GM21423 (cell line): ENCODE measurements around the gene GABRB3.

Experiments
- ATAC-seq: cut with Tn5 transposase; IDR thresholded peaks from one replicate; pipeline ENCODE4 v1.9.1; 2021; ENCODE audit warnings: mild to moderate bottlenecking, moderate library complexity; ENCODE audit not compliant: unreplicated experiment

Gene GABRB3

GRCh38 chr15:26634319-26634718 lies 138.5 kb downstream of the GABRB3 start:
- no peak for ATAC-seq

GRCh38 chr15:26632500-26632899 lies 140.4 kb downstream of the GABRB3 start:
- ATAC-seq = no peak

GRCh38 chr15:26631894-26632293 lies 141.0 kb downstream of the GABRB3 start:
- no peak for ATAC-seq

- no peak for ATAC-seq
These were observed 142.0 kb downstream of the GABRB3 start for GRCh38 chr15:26630857-26631256.

- ATAC-seq = no peak
These were observed 143.9 kb downstream of the GABRB3 start for GRCh38 chr15:26628879-26629529.

- no peak for ATAC-seq
These were observed 144.8 kb downstream of the GABRB3 start for GRCh38 chr15:26628071-26628470.

- ATAC-seq = no peak
These were observed 148.7 kb downstream of the GABRB3 start for GRCh38 chr15:26624128-26624527.

GRCh38 chr15:26623071-26623470 lies 149.8 kb downstream of the GABRB3 start:
- ATAC-seq = no peak

GRCh38 chr15:26621816-26622215 lies 151.1 kb downstream of the GABRB3 start:
- ATAC-seq = no peak

- ATAC-seq = no peak
These were observed 152.1 kb downstream of the GABRB3 start for GRCh38 chr15:26620528-26621458.

- no peak for ATAC-seq
These were observed 157.0 kb downstream of the GABRB3 start for GRCh38 chr15:26615927-26616302.

GRCh38 chr15:26615188-26615926 lies 157.5 kb downstream of the GABRB3 start:
- no peak for ATAC-seq

- ATAC-seq = no peak
These were observed 158.1 kb downstream of the GABRB3 start for GRCh38 chr15:26614734-26615133.

- no peak for ATAC-seq
These were observed 174.2 kb downstream of the GABRB3 start for GRCh38 chr15:26598704-26599103.

- ATAC-seq = no peak
These were observed 177.3 kb downstream of the GABRB3 start for GRCh38 chr15:26595611-26596010.

- ATAC-seq = no peak
These were observed 182.2 kb downstream of the GABRB3 start for GRCh38 chr15:26590676-26591075.

GRCh38 chr15:26582840-26583239 lies 190.0 kb downstream of the GABRB3 start:
- ATAC-seq = no peak

- ATAC-seq = no peak
These were observed 191.9 kb downstream of the GABRB3 start for GRCh38 chr15:26580943-26581342.

GRCh38 chr15:26572602-26573350 lies 200.1 kb downstream of the GABRB3 start:
- ATAC-seq = no peak

GRCh38 chr15:26571346-26571745 lies 201.5 kb downstream of the GABRB3 start:
- ATAC-seq = no peak

GRCh38 chr15:26565542-26565941 lies 207.3 kb downstream of the GABRB3 start:
- no peak for ATAC-seq
